Heart left ventricle (tissue), 16 donors: Measurements from ENCODE around the gene SEMA4G. TPM values are rescaled to one million over a fixed set of nuclear protein-coding genes. Genes with fewer than 3 reads are reported as not detected.

Experiments
- ATAC-seq, 4 donors: fragments of 200-7000 bp; cut with Tn5 transposase; one replicate each; pipeline ENCODE4 v1.9.1; 2020 to 2022; ENCODE audit warnings: moderate library complexity in 4 of 4, mild to moderate bottlenecking in 3 of 4, moderate number of reproducible peaks in 1 of 4
- DNase-seq, 5 donors: peaks; one replicate each; pipeline ENCODE4 v3.0.0-alpha.2; 2020
- H3K27ac ChIP-seq, 12 donors: fragments of 200-600 bp; sonication (generic) in 4 of 12; one replicate each; pipeline versions ENCODE4 v1.5.0 to v1.8.0; 2016 to 2022; ENCODE audit warnings: mild to moderate bottlenecking in 2 of 12
- H3K27me3 ChIP-seq, 9 donors: fragments of 200-600 bp; sonication (generic) in 2 of 9; one replicate each; pipeline versions ENCODE4 v1.5.1 to v1.8.0; 2016 to 2022; ENCODE audit warnings: mild to moderate bottlenecking in 3 of 9
- H3K36me3 ChIP-seq, 9 donors: fragments of 200-600 bp; sonication (generic) in 2 of 9; one replicate each; pipeline versions ENCODE4 v1.5.0 to v1.8.0; 2018 to 2022; ENCODE audit warnings: mild to moderate bottlenecking in 2 of 9
- H3K4me1 ChIP-seq, 12 donors: fragments of 200-600 bp; sonication (generic) in 4 of 12; one replicate each; pipeline versions ENCODE4 v1.5.0 to v1.8.0; 2016 to 2022; ENCODE audit warnings: mild to moderate bottlenecking in 3 of 12
- H3K4me3 ChIP-seq, 12 donors: fragments of 200-600 bp; sonication (generic) in 4 of 12; one replicate each; pipeline versions ENCODE4 v1.5.0 to v1.8.0; 2017 to 2022; ENCODE audit warnings: mild to moderate bottlenecking in 9 of 12, moderate library complexity in 4 of 12
- H3K9me3 ChIP-seq, 12 donors: fragments of 200-600 bp; sonication (generic) in 4 of 12; one replicate each; pipeline versions ENCODE4 v1.5.0 to v1.8.0; 2016 to 2022; ENCODE audit warnings: mild to moderate bottlenecking in 1 of 12
- POLR2A ChIP-seq, 2 donors: fragments of 450-650 bp; IDR thresholded peaks; one replicate each; pipeline ENCODE4 v1.6.1; 2017; ENCODE audit warnings: antibody characterized with exemption in 2 of 2, mild to moderate bottlenecking in 2 of 2, moderate library complexity in 2 of 2
- WGBS, 4 donors: extraction: QIAGEN DNeasy Blood & Tissue Kit in 2 of 4; methylation state at CpG; one replicate each; pipeline versions ENCODE4 v1.1.5 to v1.1.7; 2013 to 2018; 5-methylcytosine and 5-hydroxymethylcytosine counted together
- intact Hi-C, 10 donors: fragments of 100-400 bp; cut with DNase I; formaldehyde crosslinking; loops; one replicate each; pipeline versions ENCODE4 v1.11.1 to v1.14.2; 2022
- long read RNA-seq, 3 donors: library from polyadenylated mRNA; unstranded; transcript quantifications; one replicate each; pipeline ENCODE4 v2.0.0, GENCODE V29; 2020 to 2021
- polyA plus RNA-seq, 2 donors: library from polyadenylated mRNA; stranded (reverse); fragments of 200-250 nt; gene quantifications; one replicate each; pipeline ENCODE4 v1.2.3, GENCODE V29; 2013
- total RNA-seq, 9 donors: library from RNA; depleted of rRNA in 2 of 9; stranded (reverse); fragments of >200 nt in 2 of 9; fragmentation: NEBNext Ultra II Directional in 3 of 9; extraction: Animal tissue kit (Norgen Biotek cat#: 25700) in 3 of 9; gene quantifications; one replicate each; pipeline versions ENCODE4 v1.1.0 to v1.2.4, GENCODE V29; 2016 to 2023
- TF ChIP-seq, protein P1 (sequence below), 12 donors: fragments of 200-600 bp; sonication (generic) in 4 of 12; IDR thresholded peaks; one replicate each; pipeline versions ENCODE4 v1.5.0 to v1.8.0; 2018 to 2022; ENCODE audit warnings: antibody characterized with exemption in 12 of 12, mild to moderate bottlenecking in 5 of 12
- donor health status: ischemic (EF 13 %, LVEDD 7.1; RV severe dilation, severe dysfunction).
- donor health status: healthy with polysubstance abuse.
- donor health status: DM: no; HTN: yes; CAD: no.
- donor health status: DM: no; HTN: no; CAD: no.
- donor health status: ischemic (EF 25% LVEDD 6.9; RV normal size, moderate dysfunction).
- donor health status: ischemic (EF 25% LVEDD 5.7; RV mildly dilated, moderate dysfunction).
- donor health status: healthy.
- donor health status: DM: yes; HTN: yes; CAD: no.
- donor health status: ischemic (EF 35%, LVEDD 5.7; RV mildly dilated, moderate dysfunction).
- donor health status: nonischemic (EF 11% LVEDD 7.7; RV severe dilation, severe dysfunction).
- donor health status: DM: yes; HTN: yes; CAD: no.
- donor health status: PGD.
- donor health status: ischemic (EF 29% LVEDD 5.4; RV normal size, mild dysfunction).
- donor health status: nonischemic (EF 23%, LVEDD 6.1; RV moderate dilation, normal function).

SEMA4G gene
- 1 to 10 TPM in 5 of 9 donors, under 1 TPM in 4; 0.53 to 1.8 (median 1.1) TPM for total RNA-seq
- polyA plus RNA-seq = under 1 TPM; 0.22 to 0.88 TPM
- long read RNA-seq, donor 1, partial matches to known transcripts = 1 of 1 reads
- long read RNA-seq, donor 1, other reads (novel, unspliced or antisense) = 0 of 1 reads
- long read RNA-seq, donor 2 = 0 reads
- long read RNA-seq, donor 3, partial matches to known transcripts = 0 of 2 reads
- long read RNA-seq, donor 3, other reads (novel, unspliced or antisense) = 2 of 2 reads

GRCh38 chr10:100969187-100970075 lies at the start of gene SEMA4G:
Gene SEMA4G, plus strand, starts transcription at chr10:100969504. Its CDS starts 3,409 bp downstream, at chr10:100972913.
- DNase-seq (peak in 2 of 5 donors; percentile 45 to 53), ATAC-seq (peak; percentile 50 to 80 (median 73))
- H3K36me3 ChIP-seq = peaks cover 0 to 25% (median 18%) of the 10 kb centered on the region in 9 donors
- peak within 1 kb of the TSS; percentile 47 to 75 (median 62) for H3K4me3 ChIP-seq
- no peaks in the 10 kb centered on the region for H3K9me3 ChIP-seq
- intact Hi-C loops = loop anchor here in 4 of 10 donors (2.0 kb wide), 2 partner anchors 43 to 45 kb away; no protein-coding TSS in a partner anchor
- peak within 1 kb of the TSS in 1 of 12 donors; percentile 9 for H3K27ac ChIP-seq
- TF ChIP-seq, protein P1, sequence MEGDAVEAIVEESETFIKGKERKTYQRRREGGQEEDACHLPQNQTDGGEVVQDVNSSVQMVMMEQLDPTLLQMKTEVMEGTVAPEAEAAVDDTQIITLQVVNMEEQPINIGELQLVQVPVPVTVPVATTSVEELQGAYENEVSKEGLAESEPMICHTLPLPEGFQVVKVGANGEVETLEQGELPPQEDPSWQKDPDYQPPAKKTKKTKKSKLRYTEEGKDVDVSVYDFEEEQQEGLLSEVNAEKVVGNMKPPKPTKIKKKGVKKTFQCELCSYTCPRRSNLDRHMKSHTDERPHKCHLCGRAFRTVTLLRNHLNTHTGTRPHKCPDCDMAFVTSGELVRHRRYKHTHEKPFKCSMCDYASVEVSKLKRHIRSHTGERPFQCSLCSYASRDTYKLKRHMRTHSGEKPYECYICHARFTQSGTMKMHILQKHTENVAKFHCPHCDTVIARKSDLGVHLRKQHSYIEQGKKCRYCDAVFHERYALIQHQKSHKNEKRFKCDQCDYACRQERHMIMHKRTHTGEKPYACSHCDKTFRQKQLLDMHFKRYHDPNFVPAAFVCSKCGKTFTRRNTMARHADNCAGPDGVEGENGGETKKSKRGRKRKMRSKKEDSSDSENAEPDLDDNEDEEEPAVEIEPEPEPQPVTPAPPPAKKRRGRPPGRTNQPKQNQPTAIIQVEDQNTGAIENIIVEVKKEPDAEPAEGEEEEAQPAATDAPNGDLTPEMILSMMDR (IDR thresholded peaks at IDR 0.05) = peak; percentile 58 to 79 (median 66)
- no peak for TF ChIP-seq POLR2A (IDR thresholded peaks at IDR 0.05)
- 1 to 3% (median 2%) methylated on average over 21 to 70 of the region's 70 CpGs for WGBS, 4 donors
- H3K27me3 ChIP-seq = peaks cover 0 to 5% (median 0%) of the 10 kb centered on the region in 9 donors
- H3K4me1 ChIP-seq = peaks cover 0 to 17% (median 14%) of the 10 kb centered on the region in 12 donors

- TF ChIP-seq POLR2A (IDR thresholded peaks at IDR 0.05) = no peak
- TF ChIP-seq, protein P1 (IDR thresholded peaks at IDR 0.05) = no peak
- ATAC-seq = no peak
- DNase-seq = no peak
- Histone ChIP-seq H3K27me3 (no peaks in the 10 kb centered on the region), H3K9me3 (no peaks in the 10 kb centered on the region), H3K36me3 (peaks cover 0 to 100% (median 97%) of the 10 kb centered on the region in 9 donors), H3K4me1 (peaks cover 0 to 7% (median 2%) of the 10 kb centered on the region in 12 donors), H3K27ac (no peak overlapping the region), H3K4me3 (no peak overlapping the region)
- intact Hi-C loops = no loop called here
These were observed 45.7 kb upstream of the SEMA4G start for GRCh38 chr10:100923580-100923979.

GRCh38 chr10:100927266-100927665 lies 42.0 kb upstream of the SEMA4G start:
- intact Hi-C loops = no loop called here
- TF ChIP-seq, protein P1 (IDR thresholded peaks at IDR 0.05) = no peak
- TF ChIP-seq POLR2A (IDR thresholded peaks at IDR 0.05) = no peak
- no peak overlapping the region for H3K4me3 ChIP-seq
- H3K27me3 ChIP-seq = no peaks in the 10 kb centered on the region
- DNase-seq (no peak), ATAC-seq (no peak)
- no peak overlapping the region for H3K27ac ChIP-seq
- H3K36me3 ChIP-seq = peaks cover 0 to 100% (median 97%) of the 10 kb centered on the region in 9 donors
- peaks cover 0 to 26% (median 8%) of the 10 kb centered on the region in 12 donors for H3K4me1 ChIP-seq
- 83 to 90% (median 85%) methylated on average over 5 of the region's 5 CpGs for WGBS, 4 donors
- no peaks in the 10 kb centered on the region for H3K9me3 ChIP-seq

DNA sequence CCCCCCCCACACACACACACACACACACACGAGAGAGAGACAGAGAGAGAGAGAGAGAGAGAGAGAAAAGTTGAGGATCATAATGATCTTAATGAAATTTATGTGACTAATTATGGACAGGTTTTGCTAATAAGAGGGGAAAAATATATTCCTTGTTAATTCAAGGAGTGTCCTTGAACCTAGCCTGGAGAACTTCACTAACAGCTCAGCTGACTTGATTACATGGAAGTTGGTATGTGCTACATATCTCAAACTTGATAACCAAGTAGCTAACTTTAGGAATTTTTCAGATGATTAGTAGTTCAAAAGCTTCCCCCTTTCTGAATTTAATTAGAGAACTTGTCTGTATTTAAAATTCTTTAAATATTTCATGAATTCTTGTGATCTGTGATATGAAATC lies 41.3 kb upstream of the SEMA4G start:
- intact Hi-C loops = no loop called here
- no peak for DNase-seq
- H3K27ac ChIP-seq = peak overlapping the region in 6 of 12 donors; percentile 3 to 52 (median 27)
- 0 to 38% (median 22%) methylated on average over 1 of the region's 1 CpG for WGBS, 4 donors
- H3K36me3 ChIP-seq = peaks cover 0 to 100% (median 98%) of the 10 kb centered on the region in 9 donors
- peak in 2 of 4 donors; percentile 54 to 57 for ATAC-seq
- H3K4me1 ChIP-seq = peaks cover 0 to 26% (median 8%) of the 10 kb centered on the region in 12 donors
- no peaks in the 10 kb centered on the region for H3K9me3 ChIP-seq
- H3K4me3 ChIP-seq = no peak overlapping the region
- no peak for TF ChIP-seq POLR2A (IDR thresholded peaks at IDR 0.05)
- TF ChIP-seq, protein P1 (IDR thresholded peaks at IDR 0.05) = no peak
- no peaks in the 10 kb centered on the region for H3K27me3 ChIP-seq
